Muscle layer of duodenum (tissue), 2 donors: ENCODE results near the gene PACS2.
"Not testable (repeated sequence)": the region's sequence is repeated elsewhere in the genome, so short reads cannot be mapped to it uniquely, and the experiment has no call there.

Experiments
- H3K27ac ChIP-seq: one replicate; pipeline ENCODE4 v1.7.0; 2013; ENCODE audit warnings: mild to moderate bottlenecking, low read length
- H3K27me3 ChIP-seq: one replicate; pipeline ENCODE4 v1.7.0; 2013; ENCODE audit warnings: low read depth, mild to moderate bottlenecking, control low read depth, low read length
- H3K36me3 ChIP-seq, 2 donors: one replicate each; pipeline ENCODE4 v1.7.0; 2013; ENCODE audit warnings: low read length in 2 of 2, control low read depth in 1 of 2, mild to moderate bottlenecking in 1 of 2; ENCODE audit not compliant: insufficient read depth in 2 of 2, control insufficient read depth in 1 of 2
- H3K4me1 ChIP-seq, 2 donors: one replicate each; pipeline ENCODE4 v1.7.0; 2013; ENCODE audit warnings: low read length in 2 of 2, mild to moderate bottlenecking in 2 of 2, control low read depth in 1 of 2, moderate library complexity in 1 of 2; ENCODE audit not compliant: insufficient read depth in 2 of 2, control insufficient read depth in 1 of 2
- H3K4me3 ChIP-seq, 2 donors: one replicate each; pipeline ENCODE4 v1.7.0; 2013; ENCODE audit warnings: low read length in 2 of 2, low read depth in 1 of 2, mild to moderate bottlenecking in 1 of 2
- H3K9me3 ChIP-seq, 2 donors: one replicate each; pipeline ENCODE4 v1.7.0; 2013; ENCODE audit warnings: low read length in 2 of 2, control low read depth in 1 of 2, mild to moderate bottlenecking in 1 of 2; ENCODE audit not compliant: control insufficient read depth in 1 of 2
- donor health status: healthy.

The PACS2 gene

DNA sequence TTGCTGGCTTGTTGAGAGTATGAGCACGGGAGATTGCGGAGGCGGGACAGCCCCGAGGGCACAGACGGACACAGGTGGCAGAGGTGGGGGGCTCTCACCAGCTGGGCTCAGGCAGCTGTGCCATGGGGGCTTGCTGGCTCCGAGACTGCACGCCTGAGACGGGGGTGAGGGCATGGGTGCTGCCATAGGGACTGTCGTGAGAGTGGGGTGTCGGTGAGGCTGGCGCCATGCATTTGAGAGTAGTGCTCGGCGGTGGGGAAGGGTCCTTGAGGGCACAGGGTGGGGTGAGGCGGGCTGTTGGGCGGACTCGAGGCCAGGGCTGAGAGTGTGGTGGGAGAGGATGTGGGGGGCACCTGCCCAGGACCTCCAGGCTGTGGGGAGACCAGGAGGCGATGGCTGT lies 43.1 kb downstream of the PACS2 start:
- H3K27me3 ChIP-seq, result no peaks in the 10 kb centered on the region
- H3K9me3 ChIP-seq, result no peaks in the 10 kb centered on the region
- H3K27ac ChIP-seq, result no peak overlapping the region
- H3K4me1 ChIP-seq, result no peaks in the 10 kb centered on the region
- peaks cover 0 to 29% of the 10 kb centered on the region in 2 donors for H3K36me3 ChIP-seq
- no peak overlapping the region for H3K4me3 ChIP-seq

- H3K27ac ChIP-seq, result no peak overlapping the region
- no peak overlapping the region for H3K4me3 ChIP-seq
- H3K9me3 ChIP-seq, result no peaks in the 10 kb centered on the region
- no peaks in the 10 kb centered on the region for H3K27me3 ChIP-seq
- peaks cover 0 to 29% of the 10 kb centered on the region in 2 donors for H3K36me3 ChIP-seq
- no peaks in the 10 kb centered on the region for H3K4me1 ChIP-seq
Measured at GRCh38 chr14:105358140-105358846, 43.7 kb downstream of the PACS2 start.

GRCh38 chr14:105358943-105359342 lies 44.4 kb downstream of the PACS2 start:
- no peaks in the 10 kb centered on the region for H3K27me3 ChIP-seq
- peaks cover 0 to 29% of the 10 kb centered on the region in 2 donors for H3K36me3 ChIP-seq
- no peaks in the 10 kb centered on the region for H3K4me1 ChIP-seq
- H3K4me3 ChIP-seq, result no peak overlapping the region
- H3K9me3 ChIP-seq, result no peaks in the 10 kb centered on the region
- no peak overlapping the region for H3K27ac ChIP-seq

- H3K4me3 ChIP-seq, H3K27me3 ChIP-seq, H3K9me3 ChIP-seq, H3K4me1 ChIP-seq, H3K27ac ChIP-seq: not testable (repeated sequence)
- H3K36me3 ChIP-seq, result peaks cover 0 to 19% of the 10 kb centered on the region in 2 donors
Measured at GRCh38 chr14:105361412-105361811, 46.9 kb downstream of the PACS2 start.

GRCh38 chr14:105363847-105364708 lies 49.5 kb downstream of the PACS2 start:
- no peak overlapping the region for H3K27ac ChIP-seq
- no peaks in the 10 kb centered on the region for H3K9me3 ChIP-seq
- H3K36me3 ChIP-seq, result peaks cover 0 to 31% of the 10 kb centered on the region in 2 donors
- no peak overlapping the region for H3K4me3 ChIP-seq
- H3K4me1 ChIP-seq, result peaks cover 0 to 4% of the 10 kb centered on the region in 2 donors
- no peaks in the 10 kb centered on the region for H3K27me3 ChIP-seq

GRCh38 chr14:105365101-105365500 lies 50.6 kb downstream of the PACS2 start:
- Histone ChIP-seq H3K36me3 (peaks cover 0 to 40% of the 10 kb centered on the region in 2 donors), H3K27me3 (no peaks in the 10 kb centered on the region), H3K9me3 (no peaks in the 10 kb centered on the region), H3K4me3 (no peak overlapping the region), H3K4me1 (peaks cover 0 to 4% of the 10 kb centered on the region in 2 donors), H3K27ac (no peak overlapping the region)

DNA sequence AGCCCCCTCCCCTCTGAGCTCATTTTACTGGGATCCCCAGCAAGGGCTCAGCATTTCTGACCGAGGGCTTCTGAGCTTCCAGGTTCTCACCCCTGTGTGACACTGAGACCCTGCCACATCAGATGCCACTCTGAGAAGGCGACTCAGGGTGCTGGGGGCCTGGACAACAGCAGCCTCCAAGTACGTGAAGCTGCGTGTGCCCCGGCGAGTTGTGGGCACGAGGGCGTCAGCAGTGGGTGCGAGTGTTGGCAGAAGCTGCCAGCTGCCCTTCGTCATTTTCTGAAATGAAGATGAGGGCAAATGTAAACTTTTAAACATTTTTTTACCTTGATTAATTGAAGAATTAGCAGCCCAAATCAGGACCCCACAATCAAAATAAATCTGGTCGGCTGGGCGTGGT lies 51.1 kb downstream of the PACS2 start:
- H3K27ac ChIP-seq, result no peak overlapping the region

GRCh38 chr14:105366386-105367074 lies 52.0 kb downstream of the PACS2 start:
- H3K4me3 ChIP-seq, result no peak overlapping the region
- H3K9me3 ChIP-seq, result no peaks in the 10 kb centered on the region
- peaks cover 0 to 8% of the 10 kb centered on the region in 2 donors for H3K4me1 ChIP-seq
- H3K27ac ChIP-seq, result no peak overlapping the region
- H3K36me3 ChIP-seq, result peaks cover 0 to 32% of the 10 kb centered on the region in 2 donors
- H3K27me3 ChIP-seq, result no peaks in the 10 kb centered on the region

More for the DNA sequence above, 51.1 kb downstream of the PACS2 start:
- Histone ChIP-seq H3K9me3 (no peaks in the 10 kb centered on the region), H3K36me3 (peaks cover 0 to 36% of the 10 kb centered on the region in 2 donors), H3K27me3 (no peaks in the 10 kb centered on the region), H3K4me3 (no peak overlapping the region), H3K4me1 (peaks cover 0 to 4% of the 10 kb centered on the region in 2 donors)

DNA sequence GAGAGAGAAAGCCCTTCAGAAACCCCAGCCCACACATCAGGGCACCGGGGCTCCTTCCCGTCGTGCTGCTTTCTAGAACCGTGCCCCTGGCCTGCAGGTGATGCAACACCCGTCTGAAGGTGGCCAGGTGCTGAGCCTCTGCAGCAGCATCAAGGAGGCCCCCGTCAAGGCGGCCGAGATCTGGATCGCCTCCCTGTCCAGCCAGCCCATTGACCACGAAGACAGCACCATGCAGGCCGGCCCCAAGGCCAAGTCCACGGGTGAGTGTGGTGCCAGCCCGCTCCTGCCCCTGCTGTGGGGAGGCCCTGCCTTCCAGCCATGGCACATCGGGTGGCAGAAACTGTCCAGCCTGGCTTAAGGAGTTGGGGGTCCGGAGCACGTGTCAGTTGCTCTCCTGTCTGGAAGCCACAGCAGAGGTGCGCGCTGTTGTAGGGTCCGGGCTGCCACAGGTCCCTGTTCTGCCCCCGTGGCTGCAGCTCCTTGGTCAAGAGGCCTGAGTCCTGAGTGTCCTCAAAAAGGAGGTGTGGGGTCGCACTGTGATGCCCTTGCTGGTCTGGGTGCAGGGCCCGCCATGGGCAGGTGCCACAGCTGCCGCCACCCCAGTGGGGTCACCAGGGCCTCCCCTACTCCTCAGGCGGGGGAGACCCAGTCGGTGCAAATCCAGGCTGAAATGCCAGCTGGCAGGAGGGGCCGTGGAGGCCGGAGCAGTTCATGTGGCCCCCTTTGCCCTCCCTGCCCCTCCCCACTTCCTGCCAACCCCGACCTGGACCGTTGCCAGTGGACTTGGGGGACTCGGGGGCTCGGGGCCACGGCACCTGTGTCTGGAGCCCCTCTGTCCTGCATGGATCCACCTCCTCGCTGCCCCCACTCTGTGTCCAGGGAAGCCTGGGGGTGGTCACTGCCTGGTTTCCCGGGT lies 52.8 kb downstream of the PACS2 start:
- Histone ChIP-seq H3K4me3 (no peak overlapping the region), H3K36me3 (peaks cover 0 to 35% of the 10 kb centered on the region in 2 donors), H3K4me1 (peaks cover 0 to 8% of the 10 kb centered on the region in 2 donors), H3K9me3 (no peaks in the 10 kb centered on the region), H3K27ac (no peak overlapping the region), H3K27me3 (no peaks in the 10 kb centered on the region)

DNA sequence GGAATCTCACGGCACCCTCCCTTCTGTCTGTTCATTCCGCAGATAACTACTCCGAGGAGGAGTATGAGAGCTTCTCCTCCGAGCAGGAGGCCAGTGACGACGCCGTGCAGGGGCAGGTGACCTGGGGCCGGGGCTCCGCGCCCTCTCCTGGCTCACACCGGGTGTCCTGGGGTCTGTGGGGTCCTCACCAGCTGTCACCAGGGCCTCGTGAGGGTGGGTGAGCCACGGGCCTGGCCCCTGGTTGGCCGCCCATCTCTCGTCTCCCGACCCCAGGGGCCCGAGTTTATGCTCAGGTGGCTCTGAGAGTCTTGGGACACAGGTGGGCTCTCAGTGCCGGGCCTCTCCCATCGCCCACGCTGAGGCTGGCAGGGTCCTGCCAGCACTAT lies 53.5 kb downstream of the PACS2 start:
- Histone ChIP-seq H3K36me3 (peaks cover 0 to 35% of the 10 kb centered on the region in 2 donors), H3K4me1 (peaks cover 0 to 8% of the 10 kb centered on the region in 2 donors), H3K4me3 (no peak overlapping the region)

More for the DNA sequence above, 53.5 kb downstream of the PACS2 start:
- Histone ChIP-seq H3K27me3 (no peaks in the 10 kb centered on the region), H3K27ac (no peak overlapping the region), H3K9me3 (no peaks in the 10 kb centered on the region)
